ENCODE data around the gene TGFB1I1. TPM values are rescaled to one million over a fixed set of nuclear protein-coding genes. Genes with fewer than 3 reads are reported as not detected.

Gene TGFB1I1
- total RNA-seq, 1 donor from 2014 or later = 221 TPM

- no peak for TF ChIP-seq CTCF (IDR thresholded peaks at IDR 0.05)
- peaks cover 53% of the 10 kb centered on the region for H3K4me1 Mint-ChIP-seq (ENCODE audit: low read depth)
- no peak overlapping the region for H3K4me3 Mint-ChIP-seq (ENCODE audit: unreplicated experiment)
- H3K36me3 Mint-ChIP-seq (ENCODE audit: low read depth) = peaks cover 38% of the 10 kb centered on the region
- DNase-seq (ENCODE audit: low spot score) = no peak
- H3K27me3 Mint-ChIP-seq (ENCODE audit: low read depth) = no peaks in the 10 kb centered on the region
- no peak overlapping the region for H3K27ac Mint-ChIP-seq (ENCODE audit: unreplicated experiment)
- H3K9me3 Mint-ChIP-seq (ENCODE audit: low read depth) = no peaks in the 10 kb centered on the region
These were observed 4.6 kb downstream of the TGFB1I1 start for GRCh38 chr16:31476303-31477219.

GRCh38 chr16:31477220-31478216, 5.6 kb downstream of the TGFB1I1 start:
- no peak overlapping the region for H3K4me3 Mint-ChIP-seq (ENCODE audit: unreplicated experiment)
- TF ChIP-seq CTCF (IDR thresholded peaks at IDR 0.05) = no peak
- H3K27me3 Mint-ChIP-seq (ENCODE audit: low read depth) = no peaks in the 10 kb centered on the region
- no peaks in the 10 kb centered on the region for H3K9me3 Mint-ChIP-seq (ENCODE audit: low read depth)
- peaks cover 51% of the 10 kb centered on the region for H3K4me1 Mint-ChIP-seq (ENCODE audit: low read depth)
- H3K27ac Mint-ChIP-seq (ENCODE audit: unreplicated experiment) = no peak overlapping the region
- peaks cover 38% of the 10 kb centered on the region for H3K36me3 Mint-ChIP-seq (ENCODE audit: low read depth)
- peak; percentile 92 for DNase-seq (ENCODE audit: low spot score)

- Mint-ChIP-seq H3K9me3 (ENCODE audit: low read depth) (no peaks in the 10 kb centered on the region), H3K4me1 (ENCODE audit: low read depth) (peaks cover 37% of the 10 kb centered on the region), H3K27me3 (ENCODE audit: low read depth) (no peaks in the 10 kb centered on the region), H3K4me3 (ENCODE audit: unreplicated experiment) (no peak overlapping the region), H3K36me3 (ENCODE audit: low read depth) (peaks cover 29% of the 10 kb centered on the region), H3K27ac (ENCODE audit: unreplicated experiment) (no peak overlapping the region)
- DNase-seq (ENCODE audit: low spot score) = no peak
- no peak for TF ChIP-seq CTCF (IDR thresholded peaks at IDR 0.05)
These were observed 7.0 kb downstream of the TGFB1I1 start for GRCh38 chr16:31478956-31479355.

- Mint-ChIP-seq H3K4me3 (ENCODE audit: unreplicated experiment) (no peak overlapping the region), H3K27ac (ENCODE audit: unreplicated experiment) (no peak overlapping the region), H3K27me3 (ENCODE audit: low read depth) (no peaks in the 10 kb centered on the region), H3K4me1 (ENCODE audit: low read depth) (peaks cover 33% of the 10 kb centered on the region), H3K9me3 (ENCODE audit: low read depth) (no peaks in the 10 kb centered on the region), H3K36me3 (ENCODE audit: low read depth) (peaks cover 22% of the 10 kb centered on the region)
- TF ChIP-seq CTCF (IDR thresholded peaks at IDR 0.05) = no peak
- DNase-seq (ENCODE audit: low spot score) = no peak
These were observed 7.8 kb downstream of the TGFB1I1 start for GRCh38 chr16:31479751-31480150.
